SK-N-SH (cell line): ENCODE data around the gene TNFRSF1A. TPM values are rescaled to one million over a fixed set of nuclear protein-coding genes. Genes with fewer than 3 reads are reported as not detected.

ENCODE experiments used
- CTCF ChIA-PET: fragments of 300-600, 350-600 bp; formaldehyde crosslinking; extraction: SDS; loops from one replicate; lab custom pipeline; 2021; lab: Yijun Ruan, JAX
- POLR2A ChIA-PET: fragments of 350-600 bp; sonication (Branson Sonifier 250); formaldehyde crosslinking; extraction: SDS; loops from one replicate; lab custom pipeline; 2020; ENCODE audit warnings: antibody characterized with exemption, inconsistent platforms; lab: Yijun Ruan, JAX
- DNase-seq: peaks from one replicate; pipeline ENCODE4 v3.0.0; 2012
- H2AFZ ChIP-seq: fragments of 200-600 bp; sonication (generic); 2 replicates; pipeline ENCODE4 v1.8.1; 2016; ENCODE audit warnings: antibody characterized with exemption, mild to moderate bottlenecking, low read depth
- H3F3A ChIP-seq: fragments of 200-600 bp; sonication (generic); replicated peaks from 2 replicates; pipeline ENCODE3; 2016; ENCODE audit warnings: antibody characterized with exemption, mild to moderate bottlenecking; ENCODE audit not compliant: insufficient read depth
- H3K27ac ChIP-seq, 2 experiments: fragments of 200-500 bp in 1 of 2; fragments of 200-600 bp in 1 of 2; sonication (Bioruptor generic) in 1 of 2; sonication (generic), shearing (Covaris generic) in 1 of 2; 2 replicates each; pipeline versions ENCODE4 v1.5.1 to v1.6.1; 2014 to 2016; ENCODE audit warnings: low read depth in 2 of 2, inconsistent platforms in 1 of 2, low read length in 1 of 2, mild to moderate bottlenecking in 1 of 2, mixed read lengths in 1 of 2
- H3K27me3 ChIP-seq: fragments of 200-600 bp; sonication (generic), shearing (Covaris generic); 2 replicates; pipeline ENCODE4 v1.6.1; 2016; ENCODE audit warnings: mixed run types; ENCODE audit not compliant: insufficient read depth
- H3K36me3 ChIP-seq, 2 experiments: fragments of 200-500 bp in 1 of 2; fragments of 200-600 bp in 1 of 2; sonication (Bioruptor generic) in 1 of 2; sonication (generic) in 1 of 2; replicated peaks in 1 of 2; 2 replicates each; pipeline versions ENCODE3 to v1.5.1; 2014 to 2016; ENCODE audit warnings: low read length in 1 of 2, mild to moderate bottlenecking in 1 of 2; ENCODE audit not compliant: insufficient read depth in 2 of 2, control insufficient read depth in 1 of 2
- H3K4me1 ChIP-seq, 2 experiments: fragments of 200-500 bp in 1 of 2; fragments of 200-600 bp in 1 of 2; sonication (Bioruptor generic) in 1 of 2; sonication (generic), shearing (Covaris generic) in 1 of 2; 2 replicates each; pipeline versions ENCODE4 v1.5.1 to v1.6.1; 2014 to 2016; ENCODE audit warnings: low read depth in 1 of 2, low read length in 1 of 2, mixed run types in 1 of 2; ENCODE audit not compliant: insufficient read depth in 2 of 2, control insufficient read depth in 1 of 2
- H3K4me2 ChIP-seq: fragments of 200-600 bp; sonication (generic), shearing (Covaris generic); 2 replicates; pipeline ENCODE4 v1.6.1; 2017; ENCODE audit warnings: mixed run types
- H3K4me3 ChIP-seq, 2 experiments: fragments of 200-500 bp in 1 of 2; fragments of 200-600 bp in 1 of 2; sonication (Bioruptor generic) in 1 of 2; sonication (generic), shearing (Covaris generic) in 1 of 2; 2 replicates each; pipeline versions ENCODE4 v1.5.1 to v1.8.1; 2014 to 2016; ENCODE audit warnings: low read depth in 2 of 2, inconsistent platforms in 1 of 2, low read length in 1 of 2, mild to moderate bottlenecking in 1 of 2, mixed read lengths in 1 of 2, moderate library complexity in 1 of 2
- H3K79me2 ChIP-seq: fragments of 200-600 bp; sonication (generic); 2 replicates; pipeline ENCODE4 v1.8.1; 2017; ENCODE audit warnings: mild to moderate bottlenecking; ENCODE audit not compliant: insufficient read depth
- H3K9ac ChIP-seq: fragments of 200-600 bp; sonication (generic); 2 replicates; pipeline ENCODE4 v1.6.1; 2017; ENCODE audit warnings: mixed run types
- H3K9me2 ChIP-seq: fragments of 200-600 bp; sonication (generic); 2 replicates; pipeline ENCODE4 v1.6.1; 2017; ENCODE audit warnings: mixed run types
- H3K9me3 ChIP-seq: fragments of 200-600 bp; sonication (generic); 2 replicates; pipeline ENCODE4 v1.6.1; 2017; ENCODE audit warnings: mixed run types, mild to moderate bottlenecking, moderate library complexity
- H4K20me1 ChIP-seq: fragments of 200-600 bp; sonication (generic); 2 replicates; pipeline ENCODE4 v1.6.1; 2017; ENCODE audit warnings: mild to moderate bottlenecking, mixed run types; ENCODE audit not compliant: insufficient read depth
- CHD2 ChIP-seq: fragments of 150-350 bp; IDR thresholded peaks from 2 replicates; pipeline ENCODE4 v1.6.1; 2018; ENCODE audit warnings: low read length; ENCODE audit not compliant: partially characterized antibody
- ELF1 ChIP-seq: IDR thresholded peaks from 2 replicates; pipeline ENCODE4 v1.4.0; 2012
- EP300 ChIP-seq, 2 experiments: IDR thresholded peaks; 2 replicates each; pipeline versions ENCODE4 v1.4.0 to v1.6.1; 2012; ENCODE audit warnings: borderline replicate concordance in 1 of 2, low read depth in 1 of 2, low read length in 1 of 2
- FOSL2 ChIP-seq: IDR thresholded peaks from 2 replicates; pipeline ENCODE4 v1.4.0; 2012; ENCODE audit warnings: low read depth, mild to moderate bottlenecking, moderate library complexity, borderline replicate concordance
- GABPA ChIP-seq: IDR thresholded peaks from 2 replicates; pipeline ENCODE4 v1.4.0; 2012; ENCODE audit warnings: low read depth, mild to moderate bottlenecking
- MEF2A ChIP-seq: IDR thresholded peaks from 2 replicates; pipeline ENCODE4 v1.4.0; 2012; ENCODE audit warnings: low read depth, borderline replicate concordance
- MXI1 ChIP-seq: IDR thresholded peaks from 2 replicates; pipeline ENCODE4 v1.6.1; 2012; ENCODE audit warnings: mild to moderate bottlenecking, low read depth, low read length, improper control_type of control experiment
- NFIC ChIP-seq: IDR thresholded peaks from 2 replicates; pipeline ENCODE4 v1.4.0; 2012; ENCODE audit warnings: borderline replicate concordance
- NRF1 ChIP-seq: IDR thresholded peaks from 2 replicates; pipeline ENCODE4 v1.6.1; 2012; ENCODE audit warnings: low read depth, mild to moderate bottlenecking, low read length
- PBX3 ChIP-seq: IDR thresholded peaks from 2 replicates; pipeline ENCODE4; 2012
- POLR2AphosphoS5 ChIP-seq: IDR thresholded peaks from 2 replicates; pipeline ENCODE4 v1.6.1; 2012; ENCODE audit warnings: low read depth, low read length
- RCOR1 ChIP-seq: fragments of 150-350 bp; IDR thresholded peaks from 2 replicates; pipeline ENCODE4 v1.6.1; 2017; ENCODE audit warnings: antibody characterized with exemption, low read length
- RFX5 ChIP-seq: IDR thresholded peaks from 2 replicates; pipeline ENCODE4 v1.6.1; 2012; ENCODE audit warnings: mild to moderate bottlenecking, improper control_type of control experiment, low read length
- RXRA ChIP-seq: IDR thresholded peaks from 2 replicates; pipeline ENCODE4 v1.4.0; 2012; ENCODE audit warnings: low read depth, mild to moderate bottlenecking, borderline replicate concordance
- SIN3A ChIP-seq: IDR thresholded peaks from 2 replicates; pipeline ENCODE4 v1.6.1; 2012; ENCODE audit warnings: low read depth, mild to moderate bottlenecking, low read length, moderate library complexity, borderline replicate concordance
- TAF1 ChIP-seq: IDR thresholded peaks from 2 replicates; pipeline ENCODE4 v1.6.1; 2012; ENCODE audit warnings: low read depth, mild to moderate bottlenecking, low read length, moderate library complexity, borderline replicate concordance
- TCF12 ChIP-seq: IDR thresholded peaks from 2 replicates; pipeline ENCODE4 v1.4.0; 2012
- TEAD4 ChIP-seq: IDR thresholded peaks from 2 replicates; pipeline ENCODE4 v1.4.0; 2012; ENCODE audit warnings: mild to moderate bottlenecking, borderline replicate concordance; ENCODE audit not compliant: insufficient read depth
- YY1 ChIP-seq: IDR thresholded peaks from 2 replicates; pipeline ENCODE4 v1.4.0; 2012; ENCODE audit warnings: low read depth, mild to moderate bottlenecking
- WGBS: methylation state at CpG from one replicate; pipeline ENCODE4 v1.1.6; 2017; ENCODE audit warnings: low lambda C conversion rate; 5-methylcytosine and 5-hydroxymethylcytosine counted together
- polyA plus RNA-seq, 3 experiments: library from polyadenylated mRNA; depleted of rRNA; stranded (reverse); fragments of >200 nt; gene quantifications; 2 replicates each; pipeline ENCODE4 v1.2.3, GENCODE V29; 2012

The TNFRSF1A gene
- polyA plus RNA-seq, 1 of the 3 experiments (the other 2 are of a cell fraction) = 92.9 TPM

- Histone ChIP-seq H3K4me3 (no peak overlapping the region), H2AFZ (no peak overlapping the region), H3K9me2 (no peaks in the 10 kb centered on the region), H3K4me1 (peaks cover 16 to 33% of the 10 kb centered on the region in 2 experiments; a peak in 3 of 4 replicates), H3K36me3 (no peaks in the 10 kb centered on the region), H3F3A (peaks cover 16% of the 10 kb centered on the region), H4K20me1 (no peaks in the 10 kb centered on the region), H3K9me3 (no peaks in the 10 kb centered on the region), H3K9ac (peak overlapping the region; percentile 58; the same call in 1 of the 2 replicates), H3K4me2 (peak overlapping the region; percentile 68; the same call in 1 of the 2 replicates), H3K79me2 (no peaks in the 10 kb centered on the region), H3K27me3 (no peaks in the 10 kb centered on the region), H3K27ac (peak overlapping the region; percentile 79; a peak in 3 of 4 replicates)
- TF ChIP-seq MXI1 = no peak
- no peak for TF ChIP-seq EP300 (IDR thresholded peaks at IDR 0.05; ENCODE audit: borderline replicate concordance in 1 of 2, low read depth in 1 of 2, low read length in 1 of 2)
- TF ChIP-seq TCF12 = no peak
- POLR2A ChIA-PET = no interaction called here
- CTCF ChIA-PET = interaction anchor here (1.2 kb wide), 1 partner anchor 78 kb away, joined by 3 read pairs; no protein-coding TSS in a partner anchor
- DNase-seq = no peak
- WGBS = 65% methylated on average over 13 of the region's 14 CpGs
These were observed 31.3 kb upstream of the TNFRSF1A start for GRCh38 chr12:6373022-6373787.

- H3K4me2 ChIP-seq = peak overlapping the region; percentile 68; the same call in 1 of the 2 replicates
- TF ChIP-seq POLR2AphosphoS5 (peak; percentile 17; the same call in 1 of the 2 replicates), PBX3 (peak; percentile 80), EP300 (IDR thresholded peaks at IDR 0.05; ENCODE audit: borderline replicate concordance in 1 of 2, low read depth in 1 of 2, low read length in 1 of 2) (peak in 1 of 2 experiments; percentile 49; a peak in 1 of 4 replicates), RXRA (peak; percentile 73; the same call in 1 of the 2 replicates), GABPA (0 out of 2 replicates have a peak, but pooled peaks have one; percentile 19), TAF1 (peak; percentile 24; the same call in 1 of the 2 replicates), ELF1 (peak; percentile 40; the same call in 1 of the 2 replicates), MEF2A (no peak), CHD2 (no peak), TEAD4 (no peak), YY1 (peak; percentile 66; the same call in 1 of the 2 replicates), NRF1 (no peak), RCOR1 (no peak), RFX5 (no peak), NFIC (peak; percentile 17; the same call in 1 of the 2 replicates), SIN3A (peak; percentile 71; the same call in 1 of the 2 replicates), TCF12 (peak; percentile 64), FOSL2 (peak; percentile 66)
- H3K9me3 ChIP-seq = no peaks in the 10 kb centered on the region
- no peaks in the 10 kb centered on the region for H3K27me3 ChIP-seq
- H3K36me3 ChIP-seq = no peaks in the 10 kb centered on the region
- POLR2A ChIA-PET = no interaction called here
- peaks cover 16 to 33% of the 10 kb centered on the region in 2 experiments; a peak in 3 of 4 replicates for H3K4me1 ChIP-seq
- no peak for DNase-seq
- H3K27ac ChIP-seq = peak overlapping the region; percentile 79
- no peaks in the 10 kb centered on the region for H3K9me2 ChIP-seq
- H3K79me2 ChIP-seq = no peaks in the 10 kb centered on the region
- H2AFZ ChIP-seq = peak overlapping the region; percentile 69; the same call in 1 of the 2 replicates
- CTCF ChIA-PET = interaction anchor here (1.2 to 1.4 kb wide), 2 partner anchors 17 to 93 kb away, joined by 3 to 4 read pairs; no protein-coding TSS in a partner anchor
- peak overlapping the region; percentile 58 for H3K9ac ChIP-seq
- H3K4me3 ChIP-seq = no peak overlapping the region
- WGBS = 16% methylated on average over 8 of the region's 8 CpGs
- peaks cover 17% of the 10 kb centered on the region for H3F3A ChIP-seq
- no peaks in the 10 kb centered on the region for H4K20me1 ChIP-seq
These were observed 30.6 kb upstream of the TNFRSF1A start for GRCh38 chr12:6372403-6373003.
